Measurements from ENCODE around the gene RAB10.
A peak's percentile ranks its signal among the peaks of the same experiment; 100 is the strongest.
"Not testable (repeated sequence)": the region's sequence is repeated elsewhere in the genome, so short reads cannot be mapped to it uniquely, and the experiment has no call there.

Gene RAB10

DNA sequence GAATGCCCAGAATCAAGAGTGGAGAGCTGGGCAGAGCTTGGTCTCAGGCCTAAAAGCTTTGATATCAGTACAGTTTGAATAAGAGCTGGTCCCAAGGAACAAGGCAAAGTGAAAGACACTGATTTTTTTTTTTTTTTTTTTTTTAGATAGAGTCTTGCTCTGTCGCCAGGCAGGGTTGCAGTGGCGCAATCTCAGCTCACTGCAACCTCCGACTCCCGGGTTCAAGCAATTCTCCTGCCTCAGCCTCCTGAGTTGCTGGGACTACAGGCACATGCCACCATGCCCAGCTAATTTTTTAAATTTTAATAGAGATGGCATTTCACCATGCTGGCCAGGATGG lies 17.2 kb upstream of the RAB10 start:
- not testable (repeated sequence) for DNase-seq

DNA sequence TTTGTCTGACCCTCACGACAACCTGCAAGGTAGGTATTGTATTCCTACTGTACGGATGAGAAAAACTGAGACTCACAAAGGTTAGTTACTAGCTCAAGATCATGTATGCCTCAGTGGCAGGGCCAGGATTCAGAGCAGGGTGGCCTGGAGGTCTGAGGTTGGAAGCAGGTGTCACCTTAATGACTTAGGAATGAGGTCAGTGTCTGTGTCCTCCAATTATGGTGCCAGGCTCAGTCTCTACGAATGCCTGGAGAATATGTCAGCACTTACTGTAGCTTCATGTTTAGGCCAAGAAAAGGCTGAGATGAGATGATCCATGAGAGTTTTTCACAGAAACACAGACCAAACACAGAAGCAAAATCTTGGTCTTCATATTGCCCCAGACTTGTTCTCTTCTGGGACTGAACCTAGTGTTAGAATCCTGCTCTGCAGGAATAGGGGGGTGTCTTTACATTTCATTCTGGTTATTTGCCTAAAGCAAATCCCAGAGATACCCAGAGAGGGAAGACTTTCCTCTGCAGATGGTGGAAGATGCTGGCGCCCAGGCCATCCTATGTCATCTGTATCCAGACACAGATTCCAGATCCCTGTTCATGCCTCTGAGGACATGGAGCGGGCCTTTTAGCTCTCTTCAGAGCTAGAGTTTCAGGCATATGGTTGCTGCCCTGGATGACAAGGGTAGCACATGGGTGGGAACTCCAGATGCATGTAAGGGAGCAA lies 16.3 kb upstream of the RAB10 start:
- no peak for DNase-seq

DNA sequence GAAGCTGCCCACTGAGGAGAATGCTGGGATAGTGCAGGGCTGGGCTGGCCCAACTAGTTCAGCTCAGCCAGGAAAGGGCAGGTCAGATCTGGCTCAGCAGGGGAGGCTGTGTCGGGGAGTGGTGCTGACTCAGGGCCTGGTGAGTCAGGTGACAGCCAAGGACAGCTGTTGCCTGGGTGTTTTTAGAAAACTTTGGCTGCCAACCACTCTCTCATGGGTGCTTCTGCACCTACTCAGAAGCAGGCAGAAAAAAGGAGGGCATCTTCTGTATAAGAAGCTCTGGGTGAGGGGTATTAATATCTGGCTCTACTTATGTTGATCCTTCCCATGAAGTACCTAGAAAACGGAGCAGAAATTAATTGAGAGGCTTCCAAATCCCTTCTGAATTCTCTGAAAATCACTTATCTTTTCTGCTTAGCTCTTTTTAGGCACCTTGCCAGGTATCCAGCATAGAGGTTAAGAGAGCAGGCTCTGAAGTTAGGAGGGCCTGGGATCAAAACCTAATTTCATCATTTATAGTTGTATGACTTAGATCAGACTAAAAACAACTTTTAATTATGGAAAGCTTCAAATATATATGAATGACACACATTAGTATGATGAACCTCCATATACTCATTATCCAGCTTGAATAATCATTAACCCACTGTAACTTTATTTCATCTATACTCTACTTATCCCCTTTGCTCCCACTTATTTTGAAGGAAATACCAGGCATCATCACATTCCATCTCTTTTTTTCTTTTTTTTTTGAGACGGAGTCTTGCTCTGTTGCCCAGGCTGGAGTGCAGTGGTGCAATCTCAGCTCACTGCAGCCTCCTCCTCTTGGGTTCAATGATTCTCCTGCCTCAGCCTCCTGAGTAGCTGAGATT lies 15.5 kb upstream of the RAB10 start:
- DNase-seq, result no peak

DNA sequence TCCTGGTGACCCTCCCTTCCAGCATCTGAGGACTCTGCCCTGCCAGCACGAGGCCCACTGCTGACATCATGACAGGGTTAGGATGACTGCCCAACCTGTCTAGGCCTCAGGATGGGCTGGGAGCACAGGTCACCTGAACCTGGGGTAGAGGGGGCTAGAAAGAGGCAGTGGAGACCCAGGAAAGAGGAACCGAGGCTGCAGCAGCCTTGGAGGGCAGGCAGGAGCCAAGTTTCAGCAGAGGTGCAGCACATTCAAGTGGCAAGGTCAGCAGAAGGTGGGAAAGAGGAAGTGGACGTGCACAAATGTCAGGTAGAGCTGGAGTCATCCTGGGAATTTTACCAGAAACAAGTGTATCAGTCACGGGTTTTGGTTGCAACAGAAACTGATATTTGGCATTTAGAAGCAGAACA lies 13.6 kb upstream of the RAB10 start:
- DNase-seq, result no peak

DNA sequence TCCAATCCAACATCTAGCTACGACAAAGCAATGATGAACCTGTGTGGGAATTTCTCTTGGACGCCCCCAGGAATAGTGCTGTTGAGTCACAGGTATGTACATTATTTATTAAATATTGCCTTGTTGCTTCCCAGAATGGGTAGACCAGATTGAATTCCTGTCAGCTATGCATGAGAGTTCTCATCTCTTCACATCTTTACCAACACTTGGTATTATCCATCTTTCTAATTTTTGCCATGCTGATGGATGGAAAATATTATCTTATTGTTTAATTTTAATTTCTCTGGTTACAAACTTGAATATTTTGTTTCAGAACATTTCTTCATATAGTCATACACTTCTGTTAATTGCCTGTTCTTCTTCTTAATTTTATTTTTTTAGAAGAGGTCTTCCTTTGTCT lies 9.6 kb upstream of the RAB10 start:
- no peak for DNase-seq

DNA sequence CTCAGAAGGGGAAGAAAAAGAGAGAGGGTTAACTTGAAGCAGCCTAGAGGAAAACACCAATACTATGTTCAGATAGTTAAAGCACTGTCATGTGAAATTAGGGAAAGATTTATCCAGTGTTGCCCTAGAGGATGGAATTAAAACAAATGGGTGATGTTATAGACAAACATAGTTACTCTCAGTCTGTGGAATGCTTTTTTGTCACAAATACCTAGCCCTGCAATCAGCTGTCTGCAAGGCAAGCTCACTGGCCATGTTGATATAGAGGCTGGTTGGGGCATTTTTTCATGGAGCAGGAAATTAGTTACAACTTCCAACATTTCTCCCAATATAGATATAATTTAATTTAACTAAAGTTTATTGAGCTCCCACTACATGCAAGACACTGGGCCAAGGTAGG lies 8.4 kb upstream of the RAB10 start:
- DNase-seq, result no peak

DNA sequence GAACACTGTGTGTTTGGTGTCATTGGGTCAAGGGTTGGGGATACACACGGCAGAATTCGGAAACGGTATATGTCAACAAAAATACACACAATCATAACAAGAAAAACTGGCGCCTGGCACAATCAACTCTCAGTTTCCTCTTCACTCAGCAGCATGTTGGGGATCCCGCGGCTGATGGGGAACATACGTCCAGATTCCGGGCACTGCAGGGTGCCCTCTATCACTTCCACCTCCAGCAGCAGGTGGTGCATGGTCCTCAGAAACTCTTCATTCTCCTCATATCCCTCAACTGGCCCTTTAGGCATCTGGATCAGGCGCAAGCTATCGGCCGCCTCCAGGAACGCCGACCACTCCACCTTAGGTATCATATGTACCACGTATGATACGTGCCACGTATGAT lies 5.8 kb upstream of the RAB10 start:
- not testable (repeated sequence) for DNase-seq

DNA sequence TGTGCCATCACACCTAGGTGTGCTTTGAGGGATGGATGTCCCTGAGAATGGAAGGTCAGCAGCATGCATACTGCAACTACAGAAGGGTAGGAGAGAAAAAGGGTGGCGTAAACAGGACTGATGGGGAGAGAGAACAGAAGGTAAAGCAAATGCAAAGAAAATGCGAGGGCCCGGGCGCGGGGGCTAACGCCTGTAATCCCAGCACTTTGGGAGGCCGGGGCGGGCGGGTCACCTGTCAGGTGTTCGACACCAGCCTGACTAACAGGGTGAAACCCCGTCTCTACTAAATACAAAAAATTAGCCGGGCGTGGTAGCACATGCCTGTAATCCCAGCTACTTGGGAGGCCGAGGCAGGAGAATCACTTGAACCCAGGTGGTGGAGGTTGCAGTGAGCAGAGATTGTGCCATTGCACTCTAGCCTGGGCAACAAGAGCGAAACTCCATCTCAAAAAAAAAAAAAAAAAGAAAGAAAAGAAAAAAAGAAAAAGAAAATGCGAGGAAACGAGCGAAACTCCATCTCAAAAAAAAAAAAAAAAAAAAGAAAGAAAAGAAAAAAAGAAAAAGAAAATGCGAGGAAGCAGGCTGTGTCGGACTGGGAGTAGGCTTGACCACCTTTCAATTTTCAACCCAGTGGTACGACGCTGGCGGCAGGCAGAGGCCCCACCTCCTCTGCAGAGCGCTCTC lies 1.2 kb upstream of the RAB10 start:
- not testable (repeated sequence) for DNase-seq

DNA sequence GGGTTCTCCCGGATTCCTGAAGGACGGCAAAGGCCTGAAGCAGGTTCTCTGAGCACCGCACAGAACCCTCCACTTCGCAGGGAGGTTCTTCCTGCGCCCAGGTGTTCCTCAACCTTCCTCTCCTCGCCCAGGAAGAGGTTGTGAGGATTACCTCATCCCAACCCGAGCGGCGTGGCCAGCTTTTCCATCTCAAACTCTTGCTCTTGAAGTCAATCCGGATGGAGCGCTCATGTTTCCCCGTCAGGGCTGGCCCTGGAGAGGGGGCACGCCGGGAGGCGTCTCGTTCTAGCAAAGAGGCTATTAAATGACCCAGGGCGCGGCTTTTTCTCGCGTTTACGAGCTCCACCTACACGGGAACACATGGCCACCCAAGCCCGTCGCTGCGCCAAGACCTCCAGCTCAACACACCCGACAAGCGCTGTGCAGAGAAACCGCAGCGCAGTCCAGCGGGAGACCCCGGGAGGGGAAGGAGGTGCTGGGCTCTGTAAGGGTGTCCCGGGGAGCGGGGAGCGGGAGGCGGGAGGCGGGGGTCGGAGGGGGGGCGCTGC lies 540 bp upstream of the RAB10 start:
- peak; percentile 87 for DNase-seq

DNA sequence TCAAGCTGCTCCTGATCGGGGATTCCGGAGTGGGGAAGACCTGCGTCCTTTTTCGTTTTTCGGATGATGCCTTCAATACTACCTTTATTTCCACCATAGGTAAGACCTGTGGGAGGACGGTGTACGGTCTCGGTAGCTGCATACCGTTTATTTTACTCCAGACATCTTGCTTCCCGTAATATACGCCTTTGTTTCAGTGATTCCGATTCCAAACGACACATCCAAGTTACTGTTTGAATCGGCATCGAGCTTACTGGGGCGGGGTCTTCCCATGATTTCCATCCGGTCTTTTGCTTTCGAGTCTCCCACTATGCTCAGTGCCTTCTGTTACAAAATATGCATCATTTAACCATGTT lies 731 bp downstream of the RAB10 start:
- DNase-seq, result peak; percentile 59

DNA sequence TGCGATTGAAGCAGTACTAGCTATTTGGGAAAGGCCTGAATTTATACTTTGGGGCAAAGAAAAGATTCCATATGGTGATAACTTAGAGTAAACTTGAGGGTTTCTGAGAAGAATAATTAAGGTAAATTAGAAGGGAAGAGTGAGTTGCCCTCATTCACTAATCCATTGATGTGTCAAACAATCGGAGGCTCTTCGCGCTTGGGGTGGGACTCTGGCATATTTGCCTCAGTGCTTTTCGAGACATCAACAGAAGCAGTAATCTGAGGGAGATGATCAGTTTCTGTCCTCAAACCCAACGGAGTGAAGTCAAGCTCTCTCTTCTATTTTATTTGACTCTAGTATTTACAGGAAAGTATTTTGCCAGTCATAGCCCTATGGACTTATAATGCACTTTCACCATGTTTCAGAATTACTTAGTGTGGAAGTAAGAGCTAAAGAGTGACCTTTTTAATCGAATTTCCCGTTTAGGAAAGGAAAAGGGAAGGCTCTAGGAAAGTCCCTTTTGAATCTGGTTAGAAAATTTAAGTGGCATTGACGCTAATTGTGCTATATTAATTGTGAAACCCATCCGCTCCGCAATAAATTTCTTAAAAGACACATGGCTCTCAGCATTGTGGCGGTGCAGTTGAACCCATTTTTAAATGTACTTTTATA lies 1.3 kb downstream of the RAB10 start:
- DNase-seq, result no peak

DNA sequence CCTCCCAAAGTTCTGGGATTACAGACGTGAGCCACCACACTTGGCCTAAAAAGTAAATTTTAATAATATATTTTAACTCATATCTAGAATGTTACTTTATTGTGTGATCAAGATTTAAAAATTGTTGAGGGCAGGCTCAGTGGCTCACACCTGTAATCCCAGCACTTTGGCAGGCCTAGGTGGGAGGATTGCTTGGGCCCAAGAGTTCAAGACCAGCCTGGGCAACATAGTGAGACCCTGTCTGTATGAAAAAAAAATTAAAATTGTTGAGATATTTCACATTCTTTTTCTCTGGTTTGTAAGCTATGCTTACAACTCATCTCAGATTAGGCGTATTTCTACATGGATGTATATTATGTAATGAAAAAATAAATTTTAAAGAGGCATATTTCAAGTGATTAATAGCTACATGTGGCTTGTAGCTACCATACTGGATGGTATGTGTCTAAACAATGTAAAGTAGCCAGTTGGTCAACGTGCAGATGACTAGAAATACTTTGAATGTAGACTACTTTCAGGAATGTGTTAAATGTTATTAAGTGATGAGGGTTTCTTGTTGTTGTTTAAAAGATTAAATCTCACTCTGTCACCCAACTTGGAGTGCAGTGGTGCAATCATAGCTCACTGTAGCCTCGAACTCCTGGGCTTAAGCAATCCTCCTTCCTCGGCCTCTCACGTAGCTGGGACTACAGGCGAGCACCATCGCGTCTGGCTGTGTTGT lies 5.9 kb downstream of the RAB10 start:
- DNase-seq, result no peak

DNA sequence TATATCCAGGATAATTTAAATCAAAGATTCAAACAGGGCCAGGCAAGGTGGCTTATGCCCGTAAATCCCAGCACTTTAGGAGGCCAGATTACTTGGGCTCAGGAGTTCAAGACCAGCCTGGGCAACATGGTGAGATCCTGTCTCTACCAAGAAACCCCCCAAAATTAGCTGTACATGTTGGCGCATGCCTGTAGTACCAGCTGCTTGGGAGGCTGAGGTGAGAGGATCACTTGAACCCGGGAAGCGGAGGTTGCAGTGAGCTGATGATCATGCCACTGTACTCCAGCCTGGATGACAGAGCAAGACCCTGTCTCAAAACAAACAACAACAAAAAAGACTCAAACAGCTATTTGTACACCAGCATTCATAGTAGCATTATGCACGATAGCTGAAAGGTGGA lies 9.2 kb downstream of the RAB10 start:
- DNase-seq, result no peak

DNA sequence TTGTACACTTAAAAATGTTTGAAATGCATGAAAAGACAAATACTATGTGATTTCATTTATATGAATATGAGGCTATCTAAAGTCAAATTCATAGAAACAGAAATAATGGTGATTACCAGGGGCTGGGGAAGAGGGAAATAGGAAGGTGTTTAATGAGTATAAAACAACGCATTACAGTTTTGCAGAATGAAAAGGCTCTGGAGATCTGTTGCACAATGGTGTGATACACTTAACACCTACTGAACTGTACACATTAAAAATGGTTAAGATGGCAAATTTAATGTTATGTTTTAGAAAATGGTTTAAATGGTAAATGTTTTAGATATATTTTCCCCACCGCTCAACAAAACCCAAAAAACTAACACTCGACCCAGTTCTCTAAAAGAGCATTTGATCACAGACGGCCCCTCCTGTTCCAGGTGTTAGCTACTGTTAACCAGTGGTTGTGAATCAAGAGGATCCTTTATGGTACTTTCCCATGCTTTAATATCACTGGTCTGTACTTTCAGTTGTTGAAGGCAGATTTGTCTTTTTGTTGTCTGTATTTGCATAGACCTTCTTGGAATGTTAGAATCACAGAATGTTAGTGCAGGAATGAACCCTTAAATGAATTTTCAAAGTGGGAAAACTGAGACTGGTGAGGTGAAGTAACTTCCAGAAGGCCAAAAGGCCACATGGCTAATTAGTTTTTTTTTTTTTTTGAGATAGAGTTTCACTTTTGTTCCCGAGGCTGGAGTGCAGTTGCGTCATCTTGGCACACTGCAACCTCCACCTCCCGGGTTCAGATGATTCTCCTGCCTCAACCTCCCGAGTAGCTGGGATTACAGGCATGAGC lies 10.2 kb downstream of the RAB10 start:
- no peak for DNase-seq

DNA sequence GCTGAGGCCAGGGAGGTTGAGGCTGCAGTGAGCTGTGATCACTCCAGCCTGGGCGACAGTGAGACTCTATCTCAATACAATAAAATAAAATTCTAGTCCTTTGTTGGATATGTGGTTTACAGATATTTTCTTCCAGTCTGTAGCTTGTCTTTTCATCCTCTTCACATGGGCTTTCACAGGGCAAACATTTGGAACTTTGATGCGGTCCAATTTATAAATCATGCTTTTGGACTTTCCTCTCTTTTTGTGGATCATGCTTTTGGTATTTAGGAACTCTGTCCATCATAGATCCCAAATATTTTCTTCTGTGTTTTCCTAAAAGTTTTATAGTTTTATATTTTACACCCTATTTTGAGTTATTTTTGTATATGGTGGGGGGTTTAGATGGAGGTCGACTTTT lies 14.9 kb downstream of the RAB10 start:
- DNase-seq, result no peak

DNA sequence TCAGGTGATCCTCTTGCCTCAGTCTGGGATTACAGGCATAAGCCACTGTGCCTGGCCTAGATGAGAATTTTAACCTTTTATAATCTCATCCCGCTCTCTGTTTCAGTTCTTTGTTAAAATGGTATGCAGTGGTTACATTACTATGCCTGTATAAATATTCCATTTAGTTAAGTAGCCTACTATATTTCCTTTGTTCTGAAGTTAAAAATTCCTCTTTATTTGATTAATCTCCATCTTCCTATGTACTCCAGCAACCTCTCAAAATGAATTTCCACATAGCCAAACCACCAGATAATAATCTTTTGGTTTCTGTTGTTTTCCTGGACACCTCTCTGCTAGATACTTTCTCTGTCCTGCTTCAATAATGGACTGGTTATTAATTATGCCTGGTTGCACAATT lies 15.8 kb downstream of the RAB10 start:
- DNase-seq, result no peak

DNA sequence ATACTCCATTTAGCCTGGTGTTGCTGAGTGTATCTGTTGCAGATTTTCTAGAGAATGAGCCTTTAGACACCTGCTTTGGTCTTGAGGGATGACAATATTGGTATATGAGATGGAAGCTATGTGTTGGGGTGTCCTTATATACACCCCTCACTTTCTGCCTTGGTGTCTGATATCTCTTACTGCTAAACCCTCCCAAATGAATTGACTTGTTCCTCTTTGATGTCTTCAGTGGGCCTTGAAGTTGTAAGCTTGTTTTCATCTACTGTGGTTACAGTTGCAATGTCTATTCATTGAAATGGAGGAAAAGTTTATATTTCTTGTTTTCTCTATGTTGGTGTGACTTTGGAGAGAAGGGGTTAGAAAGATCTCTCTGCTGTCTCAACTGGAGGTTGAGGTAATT lies 18.9 kb downstream of the RAB10 start:
- no peak for DNase-seq

DNA sequence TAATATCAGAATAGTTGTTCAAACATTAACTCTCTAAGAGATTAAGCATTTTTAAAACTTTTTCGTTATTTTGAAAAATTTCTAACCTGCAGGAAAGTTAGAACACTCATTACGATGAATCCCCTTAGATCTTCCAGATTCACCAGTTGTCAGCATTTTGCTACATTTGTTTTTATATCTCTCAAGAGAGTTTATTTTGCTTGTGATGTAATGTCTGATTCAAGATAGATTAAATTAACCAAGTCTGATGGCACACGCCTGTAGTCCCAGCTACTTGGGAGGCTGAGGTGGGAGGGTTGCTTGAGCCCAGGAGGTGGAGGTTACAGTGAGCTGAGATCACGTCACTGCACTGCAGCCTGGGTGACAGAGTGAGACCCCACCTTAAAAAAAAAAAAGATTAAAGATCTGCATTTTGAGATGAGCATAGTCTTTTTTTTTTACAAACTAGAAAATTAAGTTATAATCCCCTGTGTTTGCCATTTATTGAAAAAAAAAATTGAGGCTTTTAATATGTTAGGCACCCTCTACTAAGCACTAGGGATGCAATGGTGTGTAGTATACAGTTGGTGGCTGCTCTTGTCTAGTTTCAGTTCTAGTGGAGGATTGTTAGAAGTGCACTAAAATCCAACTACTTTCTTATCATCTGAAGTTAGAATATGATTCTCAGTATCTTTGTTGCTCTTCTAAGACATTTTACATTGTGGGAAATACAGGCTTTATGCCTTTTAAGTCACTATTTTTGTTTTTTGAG lies 20.9 kb downstream of the RAB10 start:
- DNase-seq, result no peak

DNA sequence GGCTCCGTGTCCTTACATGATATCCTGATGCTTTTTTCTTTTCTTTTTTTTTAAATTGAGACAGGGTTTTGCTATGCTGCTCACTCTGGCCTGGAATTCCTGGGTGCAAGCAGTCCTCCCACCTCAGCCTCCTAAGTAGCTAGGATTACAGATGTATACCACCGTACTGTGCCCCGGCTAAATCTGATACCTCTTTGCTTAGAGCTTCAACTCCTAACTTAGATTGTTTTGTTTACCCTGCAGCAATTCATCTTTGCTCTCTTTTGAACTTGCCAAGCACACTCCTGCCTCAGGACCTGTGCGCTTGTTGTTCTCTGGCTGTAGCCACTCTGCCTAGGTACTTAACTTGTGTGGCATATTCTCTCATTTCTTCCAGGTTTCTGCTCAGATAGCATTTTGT lies 24.5 kb downstream of the RAB10 start:
- DNase-seq, result no peak

DNA sequence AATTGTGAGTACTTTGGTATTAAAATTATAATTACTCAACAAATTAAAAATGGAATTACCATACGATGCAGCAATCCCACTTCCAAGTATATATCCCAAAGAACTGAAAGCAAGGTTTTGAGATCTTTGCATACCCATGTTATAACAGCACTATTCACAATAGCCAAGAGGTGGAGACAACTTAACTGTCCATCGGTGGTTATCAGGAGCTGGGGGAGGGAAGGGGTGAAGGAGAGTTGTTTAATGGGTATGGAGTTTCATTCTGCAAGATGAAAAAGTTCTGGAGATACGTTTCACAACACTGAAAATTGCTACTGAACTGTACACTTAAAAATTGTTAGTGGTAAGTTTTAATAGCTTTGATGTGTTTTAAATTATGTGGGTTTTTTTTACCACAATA lies 25.7 kb downstream of the RAB10 start:
- DNase-seq, result no peak

DNA sequence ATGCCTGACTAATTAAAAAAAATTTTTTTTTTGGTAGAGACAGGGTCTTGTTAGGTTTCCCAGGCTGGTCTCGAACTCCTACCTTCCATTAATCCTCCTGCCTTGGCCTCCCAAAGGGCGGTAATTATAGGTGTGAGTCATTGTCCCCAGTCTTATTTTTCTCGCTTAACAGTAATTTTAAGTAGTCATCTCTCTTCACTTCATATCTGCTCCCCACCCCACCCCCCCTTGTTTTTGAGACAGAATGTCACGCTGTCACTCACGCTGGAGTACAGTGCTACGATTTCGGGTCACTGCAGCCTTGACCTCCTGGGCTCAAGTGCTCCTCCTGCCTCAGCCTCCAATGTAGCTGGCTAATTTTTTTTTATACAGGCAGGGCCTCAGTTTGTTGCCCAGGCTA lies 27.7 kb downstream of the RAB10 start:
- DNase-seq, result no peak
